ENCODE measurements around the gene PUS1. TPM values are rescaled to one million over a fixed set of nuclear protein-coding genes. Genes with fewer than 3 reads are reported as not detected.

Gene PUS1
- total RNA-seq, 1 donor from 2014 or later: 20.5 TPM

DNA sequence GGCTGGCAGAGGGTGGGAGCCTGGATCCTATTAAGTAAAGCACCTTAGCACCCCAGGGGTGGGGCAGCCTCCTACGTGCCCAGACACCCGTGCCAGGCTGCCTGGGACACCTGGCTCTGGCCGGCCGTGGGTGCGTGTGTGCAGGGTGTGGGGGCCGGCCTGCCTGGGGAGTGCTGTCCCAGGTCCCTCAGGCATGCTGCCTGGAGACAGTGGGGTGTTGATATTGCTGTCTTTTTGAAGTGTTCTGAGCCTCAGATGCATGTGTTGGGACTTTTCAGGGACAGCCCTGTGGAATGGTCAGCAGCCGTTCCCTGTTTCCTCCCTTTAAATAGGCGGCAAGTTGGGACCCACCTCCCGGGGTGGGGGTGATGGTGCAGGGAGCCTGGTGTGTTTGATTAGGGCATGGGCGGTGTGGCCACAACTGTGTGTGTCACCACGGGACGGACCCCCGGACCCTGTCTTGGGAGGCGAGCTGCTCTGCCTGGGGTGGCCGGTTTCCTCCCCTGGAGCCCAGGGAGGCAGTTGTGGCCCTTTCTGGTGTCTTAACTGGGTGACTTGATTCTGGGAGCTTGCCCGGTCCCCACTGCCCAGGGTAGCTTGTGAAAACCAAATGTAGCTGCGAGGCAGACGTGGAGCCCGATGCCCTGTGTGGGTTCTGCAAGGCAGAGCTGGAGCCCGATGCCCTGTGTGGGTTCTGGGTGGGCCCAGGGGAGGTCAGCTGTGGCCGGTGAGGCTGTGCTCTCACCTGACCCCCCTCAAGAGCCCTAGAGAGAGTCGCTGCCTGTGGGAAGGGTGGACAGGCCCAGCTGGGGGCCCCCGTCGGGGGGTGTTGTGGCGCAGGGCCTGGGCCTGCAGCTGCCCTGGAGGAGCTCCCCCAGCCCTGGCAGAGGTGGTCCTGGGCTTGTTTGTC is 26.5 kb upstream of the PUS1 start:
- ATAC-seq: peak; percentile 82

- no peak for ATAC-seq
Measured at GRCh38 chr12:131903270-131904255, 25.5 kb upstream of the PUS1 start.

GRCh38 chr12:131904346-131904745 is 24.7 kb upstream of the PUS1 start:
- no peak for ATAC-seq

- ATAC-seq: no peak
Measured at GRCh38 chr12:131905081-131905629, 23.9 kb upstream of the PUS1 start.

DNA sequence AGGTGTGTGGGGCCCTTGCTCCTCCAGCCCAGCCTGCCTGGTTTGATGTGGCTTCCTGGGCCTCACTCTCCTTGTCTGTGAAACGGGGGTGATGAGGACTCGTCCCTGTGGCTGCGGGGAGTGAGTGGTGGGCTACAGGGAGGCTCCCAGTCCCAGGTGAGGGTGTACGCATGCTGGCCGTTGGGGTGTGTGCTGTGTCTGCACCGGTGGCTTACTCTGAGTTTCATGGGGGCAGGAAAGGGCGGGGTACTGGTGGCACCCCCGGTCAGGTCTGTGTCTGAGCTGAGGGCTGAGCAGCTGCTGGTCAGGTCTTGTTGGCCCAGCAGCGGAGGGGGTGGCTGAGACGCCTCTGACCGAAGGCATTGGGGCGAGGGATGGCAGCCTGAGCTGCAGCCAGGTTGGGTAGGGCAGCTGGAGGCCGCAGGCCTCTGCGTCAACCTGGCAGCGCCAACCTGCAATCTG is 23.4 kb upstream of the PUS1 start:
- no peak for ATAC-seq

DNA sequence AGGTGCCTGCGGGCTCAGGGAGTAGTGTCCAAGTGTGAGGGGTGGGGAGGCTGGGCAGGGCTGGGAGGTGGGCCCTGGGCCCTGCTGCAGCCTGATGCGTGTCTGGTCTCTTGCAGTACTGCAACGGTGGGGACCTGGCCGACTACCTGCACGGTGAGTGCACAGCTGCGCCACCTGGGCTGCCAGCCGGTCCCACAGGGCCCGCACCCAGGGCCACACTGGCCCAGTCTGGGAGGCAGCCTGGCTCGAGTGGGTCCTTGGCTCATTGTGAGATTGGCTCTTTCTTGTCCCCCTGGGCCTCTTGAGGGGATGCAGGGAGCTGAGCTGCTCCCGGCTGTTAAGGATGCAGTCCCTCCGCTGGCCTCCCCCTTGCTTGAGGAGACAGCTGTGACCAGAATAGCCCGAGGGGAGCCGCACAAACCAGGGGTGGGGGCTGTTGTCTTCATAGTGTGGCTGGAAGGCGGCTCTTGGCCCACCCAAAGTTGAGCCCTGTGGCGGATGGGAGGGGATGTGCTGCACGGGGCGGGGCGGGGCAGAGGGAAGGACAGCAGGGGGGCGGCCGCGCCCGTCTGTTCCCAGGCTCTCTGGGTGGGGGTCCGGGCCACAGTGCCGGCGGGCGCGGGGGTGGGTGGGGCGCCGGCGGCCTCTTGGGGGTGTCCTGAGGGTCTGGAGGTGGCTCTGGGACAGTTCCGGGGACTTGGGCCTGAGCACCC is 21.5 kb upstream of the PUS1 start:
- no peak for ATAC-seq

DNA sequence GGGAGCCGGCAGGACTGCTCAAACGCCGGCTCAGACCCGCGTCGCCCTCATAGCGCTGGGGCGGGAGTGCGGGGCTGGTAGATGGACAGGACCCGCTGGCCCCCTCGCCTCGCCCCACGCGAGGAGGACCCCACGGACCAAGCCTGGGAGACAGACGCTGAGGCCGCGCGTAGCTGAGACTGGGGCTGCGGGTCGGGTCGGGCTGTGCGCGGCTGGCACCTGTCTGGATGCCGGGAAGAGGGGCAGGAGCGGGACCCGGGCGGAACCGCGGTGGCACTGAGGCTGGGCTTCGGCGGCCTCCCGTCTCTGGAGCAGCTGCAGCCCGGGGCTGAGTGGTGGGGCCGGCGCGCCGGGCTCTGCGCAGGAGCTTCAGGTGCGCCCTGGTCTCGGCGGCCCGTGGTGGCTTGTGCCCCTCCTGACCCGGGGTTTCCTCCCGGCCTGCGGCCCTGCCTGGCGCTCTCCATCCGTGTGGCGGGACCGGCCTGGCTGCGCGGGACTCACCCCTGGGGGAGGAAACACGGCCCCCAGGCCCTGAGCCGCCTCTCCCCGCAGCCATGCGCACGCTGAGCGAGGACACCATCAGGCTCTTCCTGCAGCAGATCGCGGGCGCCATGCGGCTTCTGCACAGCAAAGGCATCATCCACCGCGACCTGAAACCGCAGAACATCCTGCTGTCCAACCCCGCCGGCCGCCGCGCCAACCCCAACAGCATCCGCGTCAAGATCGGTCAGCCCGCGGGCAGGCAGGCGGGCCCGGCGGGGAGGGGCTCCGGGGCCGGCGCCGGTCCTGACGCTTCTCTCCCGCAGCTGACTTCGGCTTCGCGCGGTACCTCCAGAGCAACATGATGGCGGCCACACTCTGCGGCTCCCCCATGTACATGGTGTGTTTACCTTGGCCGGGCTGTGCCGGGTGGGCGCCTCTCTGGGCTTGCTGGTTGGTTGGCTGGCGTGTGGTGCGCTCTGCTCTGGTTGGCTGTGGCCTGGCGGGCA is 20.7 kb upstream of the PUS1 start:
- ATAC-seq: no peak

GRCh38 chr12:131909081-131909751 is 19.9 kb upstream of the PUS1 start:
- no peak for ATAC-seq

- ATAC-seq: no peak
Measured at GRCh38 chr12:131909752-131910219, 19.3 kb upstream of the PUS1 start.

DNA sequence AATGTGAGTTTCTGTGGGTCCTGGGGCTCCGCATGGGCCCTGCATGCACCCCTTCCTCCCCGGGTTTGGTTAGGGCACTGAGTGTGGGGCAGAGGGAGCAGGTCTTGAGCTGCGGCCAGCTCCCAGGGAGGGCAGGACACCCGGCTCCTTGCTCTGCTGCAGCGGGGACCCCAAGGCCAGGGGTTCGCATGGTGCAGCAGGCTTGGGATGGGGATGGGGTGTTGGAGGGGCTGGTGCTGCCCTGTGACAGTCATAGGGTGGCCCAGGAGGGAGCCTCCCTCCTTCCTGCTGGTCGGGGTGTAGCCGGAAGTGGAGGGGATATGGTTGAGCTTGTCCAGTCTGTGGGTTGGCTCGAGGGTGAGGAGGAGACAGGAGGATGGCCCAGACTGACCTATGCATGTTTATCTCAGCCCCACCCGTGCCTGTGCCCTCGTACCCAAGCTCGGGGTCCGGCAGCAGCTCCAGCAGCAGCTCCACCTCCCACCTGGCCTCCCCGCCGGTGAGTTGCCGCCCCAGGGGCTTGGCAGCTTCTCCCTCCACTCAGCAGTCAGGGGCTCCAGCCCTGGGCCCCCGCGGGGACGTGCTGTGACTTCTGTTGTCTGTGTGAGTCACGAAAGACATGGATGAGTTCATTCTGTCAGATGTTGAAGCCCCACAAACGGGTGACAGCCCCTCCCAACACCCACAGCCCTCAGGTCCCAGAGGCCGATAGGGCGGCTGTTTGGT is 18.6 kb upstream of the PUS1 start:
- no peak for ATAC-seq

- ATAC-seq: no peak
Measured at GRCh38 chr12:131911028-131911650, 17.9 kb upstream of the PUS1 start.

GRCh38 chr12:131911851-131912477 is 17.1 kb upstream of the PUS1 start:
- ATAC-seq: no peak

DNA sequence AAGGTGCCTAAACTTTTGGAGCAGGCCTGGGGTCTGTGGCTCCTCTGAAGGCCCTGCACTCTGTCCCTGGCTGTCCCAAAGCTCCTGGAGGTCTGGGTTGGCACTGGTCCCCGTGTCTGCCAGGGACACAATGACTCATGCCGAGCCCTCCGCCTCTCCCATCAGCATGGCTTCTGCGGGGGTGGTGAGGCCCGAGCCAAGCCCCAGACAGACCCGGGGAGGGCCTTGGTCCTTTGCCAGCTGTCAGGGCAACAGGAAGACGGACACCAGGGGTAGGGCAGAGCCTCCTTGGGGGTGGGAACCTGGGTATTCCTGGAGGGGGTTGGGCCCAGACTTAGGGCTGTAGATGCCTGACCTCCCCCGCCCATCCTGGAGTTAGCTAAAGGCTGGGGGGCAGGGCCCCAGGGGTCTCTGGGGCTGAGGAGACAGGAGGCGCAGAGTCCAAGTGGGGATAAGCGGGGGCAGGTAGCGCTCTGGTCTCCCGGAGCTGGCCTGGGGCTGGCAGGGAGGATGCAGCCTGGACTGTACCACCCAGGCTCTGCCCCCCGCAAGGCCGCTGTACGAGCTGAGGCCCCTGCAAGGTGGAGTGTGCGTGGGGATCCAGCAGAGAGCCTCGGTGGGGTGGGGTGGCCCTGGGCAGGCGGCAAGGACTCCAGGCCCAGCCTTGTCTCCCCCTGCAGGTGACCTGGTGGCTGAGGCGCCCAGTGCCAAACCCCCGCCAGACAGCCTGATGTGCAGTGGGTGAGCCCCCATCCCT is 16.4 kb upstream of the PUS1 start:
- no peak for ATAC-seq

- no peak for ATAC-seq
Measured at GRCh38 chr12:131913666-131914065, 15.4 kb upstream of the PUS1 start.

DNA sequence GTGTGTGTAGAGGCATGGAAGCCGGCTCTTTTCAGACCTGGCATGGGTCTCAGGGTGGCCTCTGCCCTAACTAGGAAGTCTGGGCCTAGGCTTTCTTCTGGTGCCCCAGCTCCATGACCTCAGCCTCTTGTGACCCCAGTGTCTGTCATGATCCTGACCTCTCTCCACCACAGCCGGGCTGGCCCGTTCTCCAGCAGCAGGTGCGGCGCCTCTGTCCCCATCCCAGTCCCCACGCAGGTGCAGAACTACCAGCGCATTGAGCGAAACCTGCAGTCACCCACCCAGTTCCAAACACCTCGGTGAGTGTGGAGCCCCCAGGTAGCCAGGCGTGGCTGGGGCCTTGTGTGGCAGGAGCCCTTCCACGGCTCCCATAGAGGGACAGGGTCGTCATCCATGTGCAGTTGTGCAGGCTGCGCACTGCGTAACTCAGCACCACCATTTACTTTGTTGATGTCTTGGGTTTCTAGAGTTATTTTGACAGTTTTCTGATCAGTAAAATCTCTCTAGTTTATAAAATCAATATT is 14.8 kb upstream of the PUS1 start:
- ATAC-seq: no peak

DNA sequence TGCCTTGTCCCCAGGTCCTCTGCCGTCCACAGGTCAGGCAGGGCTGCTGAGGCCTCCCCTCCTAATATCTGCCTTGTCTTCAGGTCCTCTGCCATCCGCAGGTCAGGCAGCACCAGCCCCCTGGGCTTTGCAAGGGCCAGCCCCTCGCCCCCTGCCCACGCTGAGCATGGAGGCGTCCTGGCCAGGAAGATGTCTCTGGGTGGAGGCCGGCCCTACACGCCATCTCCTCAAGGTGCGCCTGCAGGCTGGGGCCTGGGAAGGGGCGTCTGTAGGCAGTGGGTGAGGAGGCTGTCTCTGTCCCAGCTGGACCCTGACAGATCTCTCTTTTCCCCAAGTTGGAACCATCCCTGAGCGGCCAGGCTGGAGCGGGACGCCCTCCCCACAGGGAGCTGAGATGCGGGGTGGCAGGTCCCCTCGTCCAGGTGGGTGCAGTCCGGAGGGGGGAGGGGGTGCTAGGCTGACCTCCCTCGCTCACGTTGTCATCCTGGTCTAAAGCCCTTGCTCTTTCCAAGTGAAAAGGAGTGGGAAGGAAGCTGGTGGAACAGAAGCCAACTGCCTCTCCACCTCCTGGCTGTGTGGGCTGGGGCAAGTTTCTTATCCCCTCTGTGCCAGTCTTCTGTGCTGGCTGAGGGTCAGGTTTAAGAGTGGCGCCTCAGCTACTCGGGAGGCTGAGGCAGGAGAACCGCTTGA is 13.9 kb upstream of the PUS1 start:
- ATAC-seq: no peak

GRCh38 chr12:131915823-131916222 is 13.3 kb upstream of the PUS1 start:
- no peak for ATAC-seq

Measured in esophagus mucosa (tissue), 1 donor.